Vagina (tissue), 2 donors: ENCODE results near the gene DAGLA.

Experiments
- POLR2A ChIP-seq, 2 donors: fragments of 450-650 bp; IDR thresholded peaks; one replicate each; pipeline ENCODE4 v1.6.1; 2017; ENCODE audit warnings: antibody characterized with exemption in 2 of 2, mild to moderate bottlenecking in 2 of 2, moderate library complexity in 2 of 2
- TF ChIP-seq, protein P1 (sequence below), 3 experiments: fragments of 450-650 bp in 2 of 3; fragments of 200-600 bp in 1 of 3; sonication (generic) in 1 of 3; IDR thresholded peaks; one replicate each; pipeline ENCODE4 v1.5.1; 2017 to 2019; ENCODE audit warnings: antibody characterized with exemption in 3 of 3, mild to moderate bottlenecking in 2 of 3, moderate library complexity in 2 of 3

DNA sequence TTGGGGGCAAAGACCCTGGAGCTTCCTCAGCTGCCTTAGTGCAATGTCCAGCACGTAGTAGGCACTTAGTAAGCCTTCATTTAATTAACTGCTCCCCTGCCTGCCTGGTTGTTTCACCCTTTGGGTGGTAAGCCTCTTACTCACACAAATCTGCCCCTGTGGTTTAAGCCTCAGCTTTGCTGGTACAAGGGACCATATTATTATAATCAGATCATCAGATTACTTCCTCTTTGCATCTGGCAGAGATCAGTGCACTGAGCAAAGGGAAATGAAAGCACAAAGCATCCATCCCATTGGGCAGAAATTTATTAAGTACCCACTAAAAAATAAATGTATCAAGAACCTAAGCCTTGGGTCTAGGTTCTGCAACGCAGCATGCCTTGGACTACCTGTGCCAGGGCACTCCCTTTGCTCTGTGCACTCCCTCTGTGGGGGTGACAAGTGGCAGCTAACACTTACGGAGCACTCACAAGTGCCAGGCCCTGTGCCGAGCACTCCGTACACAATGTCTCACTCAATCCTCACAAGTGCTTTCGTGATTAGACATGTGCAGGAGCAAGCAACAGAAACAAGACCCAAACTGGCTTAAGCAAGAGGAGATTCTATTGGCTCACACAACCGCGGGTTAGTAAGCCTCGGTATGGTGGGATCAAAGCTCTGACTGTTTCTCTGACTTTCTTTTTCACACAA is 34.9 kb upstream of the DAGLA start:
- no peak for TF ChIP-seq POLR2A (IDR thresholded peaks at IDR 0.05)
- TF ChIP-seq, protein P1, sequence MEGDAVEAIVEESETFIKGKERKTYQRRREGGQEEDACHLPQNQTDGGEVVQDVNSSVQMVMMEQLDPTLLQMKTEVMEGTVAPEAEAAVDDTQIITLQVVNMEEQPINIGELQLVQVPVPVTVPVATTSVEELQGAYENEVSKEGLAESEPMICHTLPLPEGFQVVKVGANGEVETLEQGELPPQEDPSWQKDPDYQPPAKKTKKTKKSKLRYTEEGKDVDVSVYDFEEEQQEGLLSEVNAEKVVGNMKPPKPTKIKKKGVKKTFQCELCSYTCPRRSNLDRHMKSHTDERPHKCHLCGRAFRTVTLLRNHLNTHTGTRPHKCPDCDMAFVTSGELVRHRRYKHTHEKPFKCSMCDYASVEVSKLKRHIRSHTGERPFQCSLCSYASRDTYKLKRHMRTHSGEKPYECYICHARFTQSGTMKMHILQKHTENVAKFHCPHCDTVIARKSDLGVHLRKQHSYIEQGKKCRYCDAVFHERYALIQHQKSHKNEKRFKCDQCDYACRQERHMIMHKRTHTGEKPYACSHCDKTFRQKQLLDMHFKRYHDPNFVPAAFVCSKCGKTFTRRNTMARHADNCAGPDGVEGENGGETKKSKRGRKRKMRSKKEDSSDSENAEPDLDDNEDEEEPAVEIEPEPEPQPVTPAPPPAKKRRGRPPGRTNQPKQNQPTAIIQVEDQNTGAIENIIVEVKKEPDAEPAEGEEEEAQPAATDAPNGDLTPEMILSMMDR (IDR thresholded peaks at IDR 0.05): no peak
